Measurements from ENCODE around the gene MRPS9.

MRPS9 gene

DNA sequence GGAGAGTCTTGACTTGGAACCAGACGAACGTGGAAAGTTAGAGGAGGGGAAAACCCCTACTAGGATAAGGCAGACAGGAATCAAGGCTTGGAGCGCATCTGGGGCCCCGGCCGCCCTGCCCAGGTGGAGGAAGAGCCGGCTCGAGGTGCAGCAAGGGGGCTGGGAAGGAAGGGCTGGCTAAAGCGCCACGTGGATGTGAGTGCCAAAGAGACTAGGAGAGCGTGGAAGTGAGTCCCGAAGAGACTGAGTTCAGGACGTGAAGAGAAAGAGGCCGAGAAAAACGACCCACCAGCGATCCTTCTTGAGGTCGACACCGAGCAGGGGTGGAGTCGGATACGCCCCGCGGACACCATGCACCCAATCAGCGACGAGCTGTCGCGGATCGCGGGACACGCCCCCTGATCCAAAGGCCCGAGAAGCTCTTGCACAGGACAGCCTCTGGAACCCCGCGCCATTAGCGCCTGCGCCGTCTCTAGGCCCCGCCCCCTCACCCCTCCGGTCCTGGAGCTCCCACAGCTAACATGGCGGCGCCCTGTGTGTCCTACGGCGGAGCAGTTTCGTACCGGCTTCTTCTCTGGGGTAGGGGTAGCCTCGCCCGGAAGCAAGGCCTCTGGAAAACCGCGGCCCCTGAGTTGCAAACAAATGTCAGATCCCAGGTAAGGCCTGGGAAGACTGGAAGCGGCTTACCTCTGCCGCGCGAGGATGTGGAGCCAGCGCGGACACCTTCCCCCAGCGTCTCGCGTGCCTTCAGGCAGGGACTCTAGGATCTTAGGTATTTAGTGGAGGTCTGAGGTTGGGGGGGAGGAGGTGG, at the start of gene MRPS9:
Gene MRPS9 (plus strand): TSS at position 498 of the 811 bp plus-strand sequence. CDS start 24 bp downstream, at position 522.
- no peak for TF ChIP-seq ZNF274 (IDR thresholded peaks at IDR 0.05; ENCODE audit: low read depth, low read length)
- H3K4me3 ChIP-seq (ENCODE audit: low read length) = peak within 1 kb of the TSS; percentile 65

DNA sequence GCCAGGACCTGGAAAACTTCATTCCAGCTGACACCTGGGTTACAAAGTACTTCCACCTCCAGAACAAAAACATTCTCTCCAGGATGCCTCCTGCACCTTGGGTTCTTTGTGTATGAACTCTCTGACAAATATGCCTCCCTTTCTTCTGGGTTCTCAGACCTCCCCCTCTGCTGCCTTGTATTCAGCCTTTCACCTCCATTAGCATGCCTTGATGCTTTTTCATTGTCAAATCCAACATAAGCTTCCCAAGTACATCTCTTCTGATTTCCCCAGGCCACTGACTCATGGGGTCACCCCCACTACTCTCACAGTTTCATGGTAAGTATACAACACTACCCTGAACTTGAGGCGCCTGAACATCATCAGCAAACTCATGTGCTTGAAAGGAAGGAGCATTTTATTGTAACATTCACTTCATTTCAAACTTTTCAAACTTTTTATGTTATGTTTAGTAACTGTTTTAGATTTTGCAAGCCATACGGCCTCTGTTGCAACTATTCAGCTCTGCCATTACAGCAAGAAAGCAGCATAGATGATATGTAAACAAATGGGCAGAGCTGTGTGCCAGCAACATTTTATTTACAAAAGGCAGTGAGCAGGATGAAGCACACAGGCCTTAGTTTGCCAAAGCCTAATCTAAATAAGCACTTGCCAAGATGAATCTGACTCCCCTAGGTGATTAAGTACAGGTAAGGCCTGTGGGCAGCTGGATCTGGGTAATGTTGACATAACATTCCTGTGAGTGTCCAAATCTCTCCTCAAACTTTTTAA, 32.5 kb upstream of the MRPS9 start:
- H3K4me3 ChIP-seq (ENCODE audit: low read length) = no peak overlapping the region
- no peak for TF ChIP-seq ZNF274 (IDR thresholded peaks at IDR 0.05; ENCODE audit: low read depth, low read length)

DNA sequence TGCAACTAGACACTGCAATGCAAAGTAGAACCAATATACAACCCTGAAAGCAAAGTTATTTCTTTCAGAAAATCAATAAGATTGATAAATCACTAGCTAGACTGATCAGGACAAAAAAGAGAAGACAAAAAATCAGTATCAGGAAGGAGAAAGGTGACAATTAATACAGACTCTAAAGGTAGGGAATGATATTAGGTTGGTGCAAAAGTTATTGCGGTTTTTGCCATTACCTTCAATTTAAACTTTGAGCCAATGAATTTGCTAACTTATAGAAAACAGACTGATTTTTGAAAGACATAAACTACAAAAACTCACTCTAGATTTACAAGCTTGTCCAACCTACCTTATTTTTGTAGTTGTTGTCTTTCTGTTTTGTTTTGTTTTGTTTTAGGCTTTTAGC, 30.5 kb upstream of the MRPS9 start:
- no peak overlapping the region for H3K4me3 ChIP-seq (ENCODE audit: low read length)
- TF ChIP-seq ZNF274 (IDR thresholded peaks at IDR 0.05; ENCODE audit: low read depth, low read length) = no peak

DNA sequence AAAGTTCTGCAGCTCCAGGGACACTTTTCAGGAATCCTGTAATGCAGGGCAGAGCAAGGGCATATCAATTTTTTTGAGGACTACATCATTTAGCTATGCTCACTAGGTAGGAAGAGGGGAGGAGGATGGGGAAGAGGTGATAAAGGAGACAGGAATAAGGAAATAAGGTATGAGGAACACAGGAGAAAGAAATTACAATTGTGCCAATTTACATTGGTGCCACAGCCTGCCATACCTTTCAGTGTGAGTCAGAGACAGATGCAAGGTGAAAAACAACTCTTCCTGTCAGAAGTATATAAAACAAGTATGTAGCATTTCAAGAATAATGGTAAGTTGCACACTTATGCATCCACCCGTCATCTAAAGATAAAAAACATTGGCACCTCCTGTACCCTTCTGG, 5.4 kb upstream of the MRPS9 start:
- H3K4me3 ChIP-seq (ENCODE audit: low read length) = no peak overlapping the region
- no peak for TF ChIP-seq ZNF274 (IDR thresholded peaks at IDR 0.05; ENCODE audit: low read depth, low read length)

DNA sequence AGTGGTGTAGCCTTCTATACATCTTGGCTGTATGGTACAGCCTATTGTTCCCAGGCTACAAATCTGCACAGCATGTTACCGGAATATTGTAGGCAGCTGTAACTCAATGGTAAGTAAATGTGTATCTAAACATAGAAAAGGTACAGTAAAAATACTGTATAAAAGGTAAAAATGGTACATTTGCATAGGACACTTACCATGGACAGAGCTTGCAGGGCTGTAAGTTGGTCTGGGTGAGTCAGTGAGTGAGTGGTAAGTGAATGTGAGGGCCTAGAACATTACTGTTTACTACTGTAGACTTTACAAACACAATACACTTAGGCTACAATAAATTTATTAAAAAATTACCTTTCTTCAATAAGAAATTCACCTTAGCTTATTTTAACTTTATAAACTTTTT, 3.7 kb upstream of the MRPS9 start:
- no peak for TF ChIP-seq ZNF274 (IDR thresholded peaks at IDR 0.05; ENCODE audit: low read depth, low read length)
- H3K4me3 ChIP-seq (ENCODE audit: low read length) = no peak overlapping the region

DNA sequence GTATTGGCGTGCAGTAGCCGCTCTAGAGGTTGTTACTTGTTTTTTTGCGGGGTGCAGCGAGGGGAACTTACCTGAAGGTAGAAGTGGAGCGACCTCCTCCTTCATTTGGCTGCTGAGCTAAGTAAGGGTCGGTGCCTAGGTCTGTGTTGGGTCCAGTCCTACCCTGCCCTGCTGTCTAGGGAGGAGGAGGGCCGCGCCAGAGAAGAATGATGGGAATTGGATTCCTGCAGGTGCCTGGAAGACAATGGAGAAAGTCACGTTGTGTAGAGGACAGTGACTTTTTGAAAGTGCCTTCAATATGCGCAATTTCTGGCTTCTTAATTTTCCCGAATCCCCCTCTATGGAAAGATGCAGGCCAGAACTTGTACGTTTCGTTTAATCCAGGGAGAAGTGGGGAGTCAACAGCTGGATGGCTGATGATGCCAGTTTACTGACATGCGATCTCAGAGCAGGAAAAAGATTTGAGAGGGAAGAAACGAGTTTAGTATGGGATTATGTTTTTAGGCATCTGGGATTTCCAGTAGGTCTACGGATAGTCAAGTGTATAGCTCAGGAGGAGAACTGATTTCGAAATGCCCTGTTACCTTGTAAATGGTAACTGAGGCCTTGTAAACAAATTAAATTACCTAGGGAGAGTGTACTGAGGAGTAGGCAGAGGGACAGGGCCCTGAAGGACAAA, 653 bp downstream of the MRPS9 start:
- TF ChIP-seq ZNF274 (IDR thresholded peaks at IDR 0.05; ENCODE audit: low read depth, low read length) = no peak
- H3K4me3 ChIP-seq (ENCODE audit: low read length) = peak overlapping the region; percentile 63

DNA sequence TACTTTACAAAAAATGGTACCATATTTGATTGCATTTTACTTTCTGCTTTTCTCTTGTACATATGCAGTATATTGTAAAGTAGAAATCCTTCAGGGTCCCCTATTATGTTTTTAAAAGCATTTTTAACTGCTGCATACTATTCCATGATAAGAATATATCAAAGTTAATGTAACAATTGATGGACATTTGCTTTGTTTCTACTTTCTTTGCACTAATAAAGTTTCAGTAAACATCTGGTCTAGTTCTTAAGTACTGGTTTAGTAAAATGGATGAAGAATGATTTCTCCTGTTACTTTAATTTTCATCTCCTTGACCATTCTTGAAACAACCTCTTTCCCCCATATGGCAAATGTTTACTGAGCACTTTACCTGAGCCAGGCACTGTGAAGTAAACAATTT, 1.7 kb downstream of the MRPS9 start:
- H3K4me3 ChIP-seq (ENCODE audit: low read length) = no peak overlapping the region
- no peak for TF ChIP-seq ZNF274 (IDR thresholded peaks at IDR 0.05; ENCODE audit: low read depth, low read length)

DNA sequence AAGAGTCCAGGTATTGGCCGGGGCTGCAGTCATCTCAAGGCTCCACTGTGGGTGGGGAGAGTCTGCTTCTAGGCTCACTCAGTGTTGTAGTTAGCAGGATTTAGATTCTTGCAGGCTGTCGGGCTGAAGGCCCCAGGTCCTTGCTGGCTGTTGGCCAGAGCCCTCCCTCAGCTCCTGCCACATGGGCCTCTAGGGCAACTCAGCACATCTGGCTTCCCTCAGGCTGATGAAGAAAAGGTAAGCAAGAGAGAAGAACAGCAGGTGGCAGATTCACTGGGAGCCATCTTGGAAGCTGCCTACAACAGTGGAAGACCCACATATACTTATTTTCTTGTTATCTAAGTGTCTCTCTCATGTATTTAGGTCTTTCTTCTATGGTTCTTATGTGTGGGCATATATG, 4.3 kb downstream of the MRPS9 start:
- no peak overlapping the region for H3K4me3 ChIP-seq (ENCODE audit: low read length)
- TF ChIP-seq ZNF274 (IDR thresholded peaks at IDR 0.05; ENCODE audit: low read depth, low read length) = no peak

DNA sequence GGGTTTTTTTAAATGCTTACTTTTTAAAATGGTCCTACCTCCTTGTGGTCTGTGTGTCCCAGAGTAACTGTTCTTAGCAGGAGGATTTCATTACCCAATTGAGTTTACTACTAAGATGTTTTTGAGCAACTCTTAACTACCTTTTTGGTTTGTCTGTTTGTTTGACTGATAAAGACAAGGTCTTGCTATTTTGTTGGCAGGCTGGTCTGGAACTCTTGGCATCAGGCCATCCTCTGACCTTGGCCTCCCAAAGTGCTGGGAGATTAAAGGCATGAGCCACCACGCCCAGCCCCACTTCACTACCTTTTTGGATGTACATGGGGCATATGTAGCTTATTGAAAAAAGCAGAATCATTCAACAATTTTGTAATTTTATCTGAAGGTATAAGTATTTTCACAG, 14.9 kb downstream of the MRPS9 start:
- no peak for TF ChIP-seq ZNF274 (IDR thresholded peaks at IDR 0.05; ENCODE audit: low read depth, low read length)

DNA sequence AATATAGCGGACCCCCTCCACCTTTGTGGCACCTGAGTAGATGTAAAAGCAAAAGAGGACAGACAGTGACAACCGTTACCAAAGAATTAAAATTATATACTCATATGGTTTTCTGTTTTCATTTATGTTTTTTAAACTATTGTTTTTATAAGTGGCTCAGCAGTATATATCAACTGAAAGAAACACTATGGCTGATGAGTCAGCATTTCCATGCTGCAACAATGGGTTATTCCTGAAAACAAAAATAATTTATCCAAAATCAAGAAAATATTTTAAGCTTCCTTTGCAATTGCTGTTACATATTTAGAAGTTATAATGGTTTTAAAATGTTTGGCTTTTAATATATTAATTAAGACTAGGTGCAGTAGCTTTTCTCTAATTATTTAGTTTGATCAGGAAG, 17.7 kb downstream of the MRPS9 start:
- TF ChIP-seq ZNF274 (IDR thresholded peaks at IDR 0.05; ENCODE audit: low read depth, low read length) = no peak
- H3K4me3 ChIP-seq (ENCODE audit: low read length) = no peak overlapping the region

More for the DNA sequence above, 14.9 kb downstream of the MRPS9 start:
- H3K4me3 ChIP-seq (ENCODE audit: low read length) = no peak overlapping the region

DNA sequence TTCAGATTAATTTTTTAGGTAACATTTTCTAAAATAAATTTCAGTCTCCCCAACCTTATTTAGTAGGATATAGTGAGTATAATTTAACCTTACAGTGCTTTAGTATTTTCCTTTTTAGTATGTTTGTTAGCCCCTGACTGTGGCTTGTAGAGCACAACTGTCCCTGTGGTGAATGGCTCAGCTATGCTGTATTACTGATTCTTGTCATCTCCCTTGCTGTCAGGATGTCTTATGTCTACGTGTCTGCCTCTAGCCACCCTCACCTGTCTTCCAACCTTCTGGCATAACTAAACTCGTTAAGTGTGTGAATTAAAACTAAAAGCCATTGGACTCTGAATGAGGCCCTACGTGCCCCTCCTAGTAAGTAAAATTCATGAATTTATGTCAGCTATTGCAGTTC, 18.4 kb downstream of the MRPS9 start:
- H3K4me3 ChIP-seq (ENCODE audit: low read length) = no peak overlapping the region
- no peak for TF ChIP-seq ZNF274 (IDR thresholded peaks at IDR 0.05; ENCODE audit: low read depth, low read length)

DNA sequence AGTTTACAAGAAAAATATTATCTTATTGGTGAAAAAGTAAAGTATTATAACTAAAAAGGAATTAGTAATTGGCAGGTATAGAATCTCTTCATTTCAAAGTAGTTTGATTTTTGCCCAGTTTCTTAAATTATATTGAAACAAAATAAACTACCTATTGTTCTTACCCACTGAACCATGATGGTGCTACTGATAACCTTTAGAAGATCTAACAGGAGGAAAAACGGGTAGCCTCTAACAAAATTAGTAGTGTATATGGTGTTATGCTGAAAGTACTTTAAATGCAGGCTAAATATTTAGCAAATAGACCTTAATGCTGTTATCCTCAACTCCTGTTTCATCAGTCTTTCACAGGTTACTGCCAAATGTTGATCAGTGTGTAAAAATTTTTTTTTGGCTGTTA, 19.1 kb downstream of the MRPS9 start:
- H3K4me3 ChIP-seq (ENCODE audit: low read length) = no peak overlapping the region
- no peak for TF ChIP-seq ZNF274 (IDR thresholded peaks at IDR 0.05; ENCODE audit: low read depth, low read length)

DNA sequence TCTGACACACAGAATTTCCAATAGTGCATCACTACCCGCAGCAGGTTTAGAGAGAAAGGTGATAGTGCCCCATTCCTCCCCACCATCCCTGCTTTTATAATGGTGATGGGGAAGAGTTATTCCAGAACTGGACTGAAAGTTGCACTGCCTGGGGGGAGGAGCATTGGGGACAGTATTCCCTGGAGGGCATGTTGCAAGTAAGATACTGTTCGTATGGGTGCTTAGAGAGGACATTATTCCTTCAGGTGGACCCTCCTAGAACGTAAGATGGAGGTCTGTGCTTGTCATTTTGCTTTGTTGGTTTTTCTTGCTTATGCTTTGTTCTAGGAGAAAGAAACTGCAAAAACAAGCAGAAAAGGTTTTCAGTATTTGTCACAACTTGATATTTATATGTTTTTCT, 23.7 kb downstream of the MRPS9 start:
- TF ChIP-seq ZNF274 (IDR thresholded peaks at IDR 0.05; ENCODE audit: low read depth, low read length) = no peak
- no peak overlapping the region for H3K4me3 ChIP-seq (ENCODE audit: low read length)

DNA sequence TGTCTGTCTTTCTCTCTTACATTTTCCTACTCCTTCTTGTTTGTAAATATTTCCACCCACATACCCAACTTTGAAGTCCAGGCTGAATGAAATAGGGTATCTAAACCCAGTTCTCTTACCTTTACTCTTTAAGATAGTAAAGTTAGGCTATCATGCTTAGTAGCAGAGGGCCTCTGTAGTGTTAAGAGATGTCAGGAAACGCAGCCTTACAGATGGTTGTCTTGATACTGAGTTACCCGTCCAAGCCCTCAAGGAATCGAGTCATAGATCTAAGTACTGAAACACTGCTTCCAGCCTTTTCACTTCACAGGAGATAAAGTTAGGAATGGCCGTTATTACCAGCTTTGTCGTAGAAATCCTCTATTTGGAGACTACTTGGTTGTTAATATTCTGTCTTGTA, 24.3 kb downstream of the MRPS9 start:
- TF ChIP-seq ZNF274 (IDR thresholded peaks at IDR 0.05; ENCODE audit: low read depth, low read length) = no peak
- H3K4me3 ChIP-seq (ENCODE audit: low read length) = no peak overlapping the region

DNA sequence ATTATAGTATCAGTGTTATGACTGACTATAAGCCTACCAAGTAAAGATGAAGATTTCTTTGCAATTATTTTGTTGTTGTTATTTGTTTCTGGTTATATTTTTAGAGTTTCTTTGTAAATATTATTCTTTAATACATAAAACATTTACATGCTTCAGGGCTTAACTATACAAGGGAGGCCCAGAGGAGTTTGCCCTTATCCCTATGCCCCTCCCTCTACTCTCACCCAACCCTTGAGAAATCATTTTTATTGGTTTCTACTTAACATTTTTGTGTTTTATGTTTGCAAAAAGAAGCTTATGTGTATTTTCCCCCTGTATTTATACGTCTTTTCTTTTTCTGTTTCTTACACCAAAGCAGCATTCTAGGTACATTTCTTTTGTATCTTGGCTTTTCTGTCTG, 30.5 kb downstream of the MRPS9 start:
- H3K4me3 ChIP-seq (ENCODE audit: low read length) = no peak overlapping the region
- TF ChIP-seq ZNF274 (IDR thresholded peaks at IDR 0.05; ENCODE audit: low read depth, low read length) = no peak
